GM18870 (cell line): ENCODE measurements around the gene ATP9B.
"Not testable (repeated sequence)": the region's sequence is repeated elsewhere in the genome, so short reads cannot be mapped to it uniquely, and the experiment has no call there.

Experiments
- ATAC-seq: cut with Tn5 transposase; IDR thresholded peaks from one replicate; pipeline ENCODE4 v1.9.1; 2021; ENCODE audit warnings: moderate library complexity; ENCODE audit not compliant: unreplicated experiment

ATP9B gene

DNA sequence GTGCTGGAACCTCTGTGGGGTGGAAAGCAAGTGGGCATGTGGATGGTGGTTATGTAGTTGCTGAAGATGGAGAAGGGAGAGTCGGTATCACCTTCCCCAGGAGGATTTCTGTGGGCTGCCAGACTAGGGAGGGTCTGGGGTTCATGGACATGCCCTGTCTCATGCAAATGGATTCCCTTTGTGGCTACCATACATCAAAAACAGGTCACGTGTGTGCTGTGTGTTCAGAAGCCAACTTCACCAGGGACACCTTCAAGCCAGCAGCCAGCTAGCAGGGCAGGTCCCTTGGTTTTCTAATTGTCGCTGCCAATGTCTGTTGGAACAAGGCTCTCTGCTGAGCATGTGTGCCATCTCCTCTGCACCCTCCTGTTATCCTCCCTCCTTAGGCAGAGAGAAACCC is 155.2 kb downstream of the ATP9B start:
- no peak for ATAC-seq

DNA sequence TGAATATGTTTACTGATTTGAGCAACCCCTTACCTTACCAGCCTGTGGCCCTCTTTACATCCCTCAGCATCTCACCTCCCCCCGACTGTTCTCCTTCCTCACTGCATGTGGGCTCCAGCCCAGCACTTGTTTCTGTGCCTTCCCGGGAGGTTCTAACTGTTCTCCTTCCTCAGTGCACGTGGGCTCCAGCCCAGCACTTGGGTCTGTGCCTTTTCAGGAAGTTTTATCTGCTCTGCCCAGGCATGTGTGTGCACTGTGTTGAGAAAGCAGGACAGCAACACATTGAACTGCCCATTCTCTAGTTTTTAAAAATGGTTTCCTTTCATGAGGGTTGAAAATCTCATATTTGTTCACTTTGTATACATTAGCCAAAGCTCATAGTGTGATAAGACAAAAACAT is 158.4 kb downstream of the ATP9B start:
- no peak for ATAC-seq

DNA sequence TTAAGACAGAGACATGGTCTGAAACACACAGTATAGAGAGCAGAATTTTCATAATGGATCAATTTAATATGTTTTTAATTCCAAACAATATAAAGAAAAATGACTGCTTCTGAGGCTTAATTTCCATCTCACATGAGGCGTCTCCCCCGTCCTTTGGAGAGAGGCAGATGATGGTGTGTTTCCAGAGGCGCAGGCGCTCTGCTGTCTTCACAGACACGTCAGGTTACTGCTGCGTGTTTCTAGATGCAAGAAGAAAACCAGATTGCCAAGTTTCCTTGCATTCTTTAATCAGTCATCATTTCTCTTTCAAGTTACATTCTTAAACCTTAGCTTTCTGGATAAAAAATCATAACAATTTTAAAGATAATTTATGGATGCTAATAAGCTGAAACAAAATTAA is 160.2 kb downstream of the ATP9B start:
- ATAC-seq: no peak

DNA sequence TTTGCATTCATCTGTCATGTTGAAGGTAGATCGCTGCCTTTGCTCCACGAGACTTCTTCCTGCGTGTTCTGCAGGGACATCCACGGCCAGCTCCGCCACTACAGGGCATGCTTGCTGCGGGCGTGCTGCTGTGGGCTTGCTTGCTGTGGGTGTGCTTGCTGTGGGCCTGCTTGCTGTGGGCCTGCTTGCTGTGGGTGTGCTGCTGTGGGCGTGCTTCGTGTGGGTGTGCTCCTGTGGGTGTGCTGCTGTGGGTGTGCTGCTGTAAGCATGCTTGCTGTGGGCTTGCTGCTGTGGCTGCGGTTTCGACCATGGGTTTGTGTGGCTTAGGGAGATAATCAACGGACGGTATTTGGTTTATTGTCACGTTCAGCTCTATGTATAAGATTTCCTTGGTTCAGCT is 165.2 kb downstream of the ATP9B start:
- ATAC-seq: no peak

DNA sequence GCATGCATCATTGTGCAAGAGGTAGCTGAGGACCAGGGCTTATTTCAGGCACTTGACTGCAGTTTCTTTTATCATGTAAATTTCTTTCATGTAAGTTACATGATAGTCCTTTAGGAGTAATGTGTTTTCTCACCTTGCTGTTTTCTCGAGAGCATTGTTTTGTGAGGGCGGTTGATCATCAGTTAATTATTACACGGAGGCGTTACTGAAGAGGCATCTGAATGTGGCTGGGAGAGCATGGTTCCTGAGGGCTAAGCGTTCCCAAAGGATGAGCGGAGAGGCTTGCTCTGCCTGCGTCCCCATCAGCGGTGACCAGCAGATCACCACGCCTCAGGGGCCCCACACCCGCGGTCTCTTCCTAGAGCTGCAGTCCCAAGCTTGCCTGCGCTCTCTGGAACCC is 170.4 kb downstream of the ATP9B start:
- ATAC-seq: no peak

DNA sequence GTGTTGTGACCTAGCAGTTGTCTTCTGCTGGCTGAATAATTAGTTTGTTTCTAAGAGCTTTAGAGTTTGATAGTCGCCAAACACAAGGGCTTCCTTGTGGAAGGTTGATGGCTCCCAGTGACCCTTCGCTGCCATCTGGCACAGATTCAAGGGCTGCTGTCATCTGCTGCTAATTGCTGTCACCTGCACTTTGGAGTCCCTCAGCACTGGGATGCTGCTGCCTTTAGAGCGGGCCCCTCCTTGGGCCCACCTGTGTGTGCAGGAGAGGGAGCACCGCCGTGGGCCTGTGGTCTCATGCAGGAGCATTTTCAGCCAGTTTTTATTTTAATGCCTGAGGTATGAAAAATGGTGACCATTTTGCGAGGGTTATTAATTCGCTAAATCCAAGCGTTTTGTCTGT is 172.6 kb downstream of the ATP9B start:
- no peak for ATAC-seq

DNA sequence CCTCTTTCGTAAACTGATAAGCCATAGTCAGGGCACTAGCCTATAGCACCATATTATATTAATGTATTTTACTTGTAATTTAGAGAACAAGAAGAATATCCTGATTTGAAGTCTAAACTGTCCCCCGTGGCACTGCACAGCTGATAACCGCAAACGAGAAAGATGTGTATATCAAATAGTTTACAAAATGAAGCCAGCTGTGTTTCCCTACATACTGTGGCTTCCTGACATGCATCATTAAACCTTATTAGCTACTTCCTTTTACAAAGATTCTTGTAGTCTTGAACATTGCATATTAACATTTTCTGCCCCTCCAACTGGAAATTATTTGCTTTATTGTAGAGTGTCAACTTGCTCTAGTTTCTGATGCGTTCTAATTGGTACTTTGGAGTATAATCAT is 173.1 kb downstream of the ATP9B start:
- ATAC-seq: no peak

DNA sequence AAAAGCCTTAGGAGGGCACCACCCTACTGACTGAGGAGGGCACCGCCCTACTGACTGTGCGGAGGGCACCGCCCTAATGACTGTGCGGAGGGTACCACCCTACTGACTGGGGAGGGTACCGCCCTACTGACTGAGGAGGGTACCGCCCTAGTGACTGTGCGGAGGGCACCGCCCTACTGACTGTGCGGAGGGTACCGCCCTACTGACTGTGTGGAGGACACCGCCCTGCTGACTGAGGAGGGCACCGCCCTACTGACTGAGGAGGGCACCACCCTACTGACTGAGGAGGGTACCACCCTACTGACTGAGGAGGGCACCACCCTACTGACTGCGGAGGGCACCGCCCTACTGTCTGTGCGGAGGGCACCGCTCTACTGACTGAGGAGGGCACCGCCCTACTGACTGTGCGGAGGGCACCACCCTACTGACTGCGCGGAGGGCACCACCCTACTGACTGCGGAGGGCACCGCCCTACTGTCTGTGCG is 176.4 kb downstream of the ATP9B start:
- no peak for ATAC-seq

DNA sequence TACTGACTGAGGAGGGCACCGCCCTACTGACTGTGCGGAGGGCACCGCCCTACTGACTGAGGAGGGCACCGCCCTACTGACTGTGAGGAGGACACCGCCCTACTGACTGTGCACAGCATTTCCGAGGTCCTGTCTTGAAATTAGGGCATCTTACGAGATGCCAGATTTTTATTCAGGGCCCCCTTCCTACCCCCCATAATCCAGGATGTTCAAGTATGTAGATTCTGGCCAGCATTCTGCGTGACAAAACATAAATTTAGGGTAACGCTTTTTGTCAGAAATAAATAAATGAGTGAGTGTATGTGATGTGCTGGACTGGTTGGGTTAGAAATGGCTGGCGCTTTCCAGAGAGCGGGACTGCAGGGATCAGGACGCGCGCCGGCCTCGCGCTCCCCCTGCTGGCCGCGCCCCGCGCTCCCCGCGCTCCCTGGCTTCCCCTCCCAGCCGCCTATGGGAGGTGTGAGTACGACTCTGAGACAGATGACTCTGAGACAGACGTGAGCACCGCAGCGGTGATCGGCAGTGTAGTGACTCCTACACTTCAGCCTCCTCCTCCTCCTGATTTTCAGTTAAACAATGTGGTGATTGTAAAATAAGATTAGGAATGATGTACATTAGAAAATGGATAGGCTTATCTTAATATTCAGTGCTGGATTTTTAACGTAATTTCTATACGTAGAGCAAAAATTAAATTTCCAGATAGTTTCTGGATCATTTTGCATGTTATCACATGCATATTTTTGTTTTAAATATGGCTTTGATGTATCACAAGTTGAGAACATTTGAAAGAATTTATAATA is 177.3 kb downstream of the ATP9B start:
- peak; percentile 64 for ATAC-seq

DNA sequence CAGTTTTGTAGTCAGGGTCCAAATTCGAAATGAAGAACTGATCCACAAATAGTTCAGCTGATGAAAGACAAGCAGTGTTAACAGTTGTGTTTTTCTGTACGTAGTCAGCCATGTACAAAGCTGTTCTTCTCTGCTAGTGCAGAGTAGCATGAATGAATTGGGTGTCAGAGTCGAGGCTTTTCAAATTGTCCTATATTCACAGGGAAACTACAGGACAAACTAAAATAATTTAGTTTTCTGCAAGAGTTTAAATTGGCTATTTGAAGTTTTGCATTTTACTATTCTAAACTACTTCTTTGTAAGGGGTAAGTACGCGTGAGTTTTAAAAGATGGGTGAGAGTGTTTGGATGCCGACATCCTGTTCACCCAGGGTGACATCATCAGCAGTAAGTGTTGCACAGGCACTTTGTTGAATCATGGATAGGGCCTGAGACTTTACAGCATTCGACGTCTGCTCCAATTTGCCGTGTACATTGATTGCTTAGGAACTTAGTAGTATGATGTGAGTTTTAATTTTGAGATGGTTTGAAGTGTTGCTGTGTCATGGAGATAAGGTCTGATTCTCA is 179.4 kb downstream of the ATP9B start:
- no peak for ATAC-seq

DNA sequence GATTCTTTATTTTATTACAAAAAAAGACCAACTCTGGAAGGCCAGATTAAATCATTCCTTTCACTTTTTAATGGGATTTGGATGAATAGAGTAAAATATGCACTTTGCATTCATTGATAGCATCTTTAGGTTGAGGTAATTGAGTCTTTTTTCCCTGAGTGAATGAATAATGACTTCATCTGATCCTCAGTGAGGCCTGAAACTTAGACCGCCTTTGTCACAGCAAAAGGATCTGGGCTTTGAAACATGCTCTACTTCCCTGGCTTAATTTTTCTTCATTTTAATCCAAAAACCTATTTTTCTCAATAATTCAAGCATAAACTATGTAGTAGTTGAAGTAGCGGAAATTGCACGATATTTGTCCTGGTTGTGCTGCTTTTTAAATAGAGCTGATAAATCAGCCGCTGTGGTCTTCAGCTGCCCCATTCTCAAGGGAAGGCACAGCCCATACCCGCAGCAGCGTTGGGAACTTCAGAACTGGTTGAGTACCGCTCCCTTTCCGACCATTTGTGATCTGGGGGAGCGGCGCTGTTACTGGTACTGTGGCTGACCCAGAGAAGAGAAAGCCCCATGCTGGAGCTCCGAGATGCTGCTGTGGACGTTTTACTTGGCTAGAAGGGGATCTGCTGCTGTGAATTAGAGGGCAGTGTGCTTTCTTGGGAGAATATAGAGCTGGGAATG is 181.2 kb downstream of the ATP9B start:
- no peak for ATAC-seq

DNA sequence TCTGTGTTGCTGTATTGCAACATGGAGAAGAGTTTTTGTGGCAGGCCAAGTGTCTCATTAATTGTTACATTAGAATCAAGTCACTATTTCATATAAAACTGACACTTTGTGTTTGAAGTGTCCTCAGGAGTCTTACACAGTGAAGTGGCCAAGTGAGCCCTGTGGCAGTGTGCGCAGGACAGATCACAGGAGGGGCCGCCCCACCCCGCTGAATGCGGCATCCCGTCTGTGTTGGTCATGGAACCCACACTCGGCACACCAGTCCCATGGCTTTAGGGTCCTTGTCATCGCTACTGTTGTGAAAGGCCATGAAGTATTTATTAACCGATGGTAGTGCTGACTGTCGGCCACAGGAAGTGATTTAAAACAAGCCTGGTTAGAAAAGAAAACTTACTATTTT is 181.8 kb downstream of the ATP9B start:
- no peak for ATAC-seq

DNA sequence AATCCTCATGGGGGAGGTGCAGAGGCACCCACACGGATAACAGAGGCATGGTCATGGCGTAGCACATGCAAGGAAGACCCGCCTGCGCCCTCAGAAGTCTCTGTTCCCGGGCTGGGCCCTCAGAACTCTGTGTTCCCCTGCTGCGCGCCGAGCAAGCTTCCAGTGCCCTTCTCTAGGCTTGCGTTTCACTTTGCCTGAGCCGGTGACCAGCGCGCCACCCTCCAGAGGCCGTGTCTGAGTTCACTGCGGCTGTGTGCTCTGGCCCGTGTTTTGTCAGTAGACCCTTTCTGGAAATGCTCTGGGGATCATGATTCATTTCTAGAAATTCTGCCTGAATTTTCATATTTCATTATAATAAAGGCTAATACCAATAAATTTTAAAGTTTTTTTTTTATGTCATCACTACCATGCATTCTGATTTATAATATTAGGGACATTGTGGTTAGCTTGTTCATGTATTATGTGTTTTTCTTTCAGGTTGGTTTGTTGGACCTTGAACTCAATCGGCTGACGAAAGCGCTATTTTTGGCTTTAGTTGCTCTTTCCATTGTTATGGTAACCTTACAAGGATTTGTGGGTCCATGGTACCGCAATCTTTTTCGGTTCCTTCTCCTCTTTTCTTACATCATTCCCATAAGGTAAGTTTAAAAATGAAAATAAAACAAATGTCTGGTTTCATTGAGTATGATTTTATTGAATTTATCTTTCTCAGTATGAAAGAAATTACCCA is 183.9 kb downstream of the ATP9B start:
- ATAC-seq: no peak

DNA sequence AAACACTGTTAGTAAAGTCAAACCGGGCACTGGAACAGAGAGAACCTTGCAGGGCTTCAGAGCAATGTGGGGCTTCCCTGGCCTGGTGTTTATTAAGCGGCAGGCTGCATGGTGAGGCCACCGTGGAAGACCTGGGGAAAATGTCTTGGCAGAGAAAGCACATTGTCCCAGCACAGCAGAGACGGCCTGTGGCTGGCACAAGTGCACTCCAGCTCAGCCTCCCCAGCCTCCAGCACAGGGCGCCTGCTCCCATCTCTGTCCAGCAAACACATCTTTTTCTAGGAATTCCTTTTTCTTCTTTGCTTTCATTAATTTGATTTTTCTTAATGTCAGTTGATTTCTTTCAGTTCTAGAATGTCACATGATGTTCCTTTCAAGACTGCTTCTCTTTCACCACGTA is 188.3 kb downstream of the ATP9B start:
- no peak for ATAC-seq

DNA sequence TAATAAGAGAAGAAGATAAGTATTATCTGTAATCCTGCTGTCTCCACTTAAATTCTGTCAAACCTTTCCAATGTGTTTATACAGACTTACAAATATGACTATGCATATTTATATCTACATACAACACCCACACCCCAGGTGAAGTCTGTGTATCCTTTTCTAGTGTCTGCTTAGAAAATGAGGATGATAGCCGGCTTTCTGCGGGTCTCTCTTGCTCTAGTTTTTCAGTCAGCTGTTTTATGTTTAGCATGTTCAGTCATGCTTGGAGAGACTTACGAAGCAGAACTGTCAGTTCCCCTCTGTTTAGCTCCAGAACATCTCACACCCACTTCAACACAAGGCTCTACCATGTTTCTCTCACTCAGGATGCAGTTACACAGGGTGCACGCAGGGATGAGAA is 189.3 kb downstream of the ATP9B start:
- no peak for ATAC-seq

DNA sequence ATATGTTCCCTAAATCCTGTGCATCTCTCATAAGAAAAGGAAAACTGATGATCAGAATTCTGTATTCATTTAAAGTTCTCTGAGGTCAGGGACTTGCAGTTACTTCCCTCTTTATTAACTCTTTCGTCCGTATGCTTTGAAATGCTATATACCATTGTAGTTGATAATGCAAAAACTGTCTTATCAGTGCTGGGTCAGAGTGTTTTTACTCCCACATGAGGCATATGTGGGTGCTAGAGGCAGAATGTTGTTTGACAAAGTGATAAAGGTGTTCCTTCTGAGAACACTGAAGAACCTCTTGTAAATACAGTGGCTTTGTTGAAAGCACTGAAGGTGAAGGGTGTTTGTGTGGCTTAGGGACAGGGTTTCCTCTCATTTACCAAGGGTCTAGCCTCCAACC is 190.0 kb downstream of the ATP9B start:
- ATAC-seq: no peak

DNA sequence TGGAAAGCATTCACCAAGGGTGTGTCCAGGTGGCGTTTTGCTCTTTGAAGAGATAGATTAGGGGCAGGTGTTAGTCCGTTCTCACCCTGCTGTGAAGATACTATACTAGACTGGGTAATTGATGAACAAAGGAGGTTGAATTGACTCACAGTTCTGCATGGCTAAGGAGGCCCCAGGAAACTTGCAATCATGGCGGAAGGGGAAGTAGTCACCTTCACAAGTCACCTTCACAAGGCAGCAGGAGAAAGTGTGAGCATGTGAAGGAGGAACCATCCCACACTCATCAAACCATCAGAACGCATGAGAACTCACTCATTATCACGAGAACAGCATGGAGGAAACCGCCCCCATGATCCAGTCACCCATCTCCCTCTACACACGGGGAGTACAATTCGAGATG is 190.8 kb downstream of the ATP9B start:
- no peak for ATAC-seq

DNA sequence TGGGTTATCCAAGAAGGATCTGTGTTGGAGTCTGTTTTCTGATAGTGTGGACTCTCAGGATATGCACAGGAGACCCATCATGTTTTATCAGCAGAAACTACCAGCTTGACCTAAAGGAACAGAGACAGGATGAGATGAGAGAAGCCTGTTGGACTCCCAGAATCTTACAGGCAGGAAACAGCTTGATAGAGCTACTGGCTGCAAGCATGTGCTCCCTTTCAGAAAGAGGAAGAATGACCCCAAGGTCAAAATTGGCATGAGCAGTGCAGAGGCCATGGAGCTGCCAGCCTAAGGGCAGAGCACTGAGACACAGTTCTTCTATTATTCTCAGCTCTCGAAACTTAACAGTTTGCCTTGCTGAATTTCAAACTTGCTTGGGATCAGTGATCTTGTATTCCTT is 191.3 kb downstream of the ATP9B start:
- ATAC-seq: no peak

DNA sequence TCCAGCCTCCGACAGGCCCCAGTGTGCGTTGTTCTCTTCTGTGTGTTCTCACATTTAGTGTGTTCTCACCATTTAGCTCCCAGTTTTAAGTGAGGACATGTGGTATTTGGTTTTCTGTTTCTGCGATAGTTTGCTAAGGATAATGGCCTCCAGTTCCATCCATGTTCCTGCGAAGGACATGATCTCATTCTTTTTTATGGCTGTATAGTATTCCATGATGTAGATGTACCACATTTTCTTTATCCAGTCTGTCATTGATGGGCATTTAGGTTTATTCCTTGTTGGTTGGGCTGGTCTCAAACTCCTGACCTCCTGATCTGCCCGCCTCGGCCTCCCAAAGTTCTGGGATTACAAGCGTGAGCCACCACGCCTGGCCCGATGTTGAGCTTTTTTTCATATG is 195.9 kb downstream of the ATP9B start:
- not testable (repeated sequence) for ATAC-seq

DNA sequence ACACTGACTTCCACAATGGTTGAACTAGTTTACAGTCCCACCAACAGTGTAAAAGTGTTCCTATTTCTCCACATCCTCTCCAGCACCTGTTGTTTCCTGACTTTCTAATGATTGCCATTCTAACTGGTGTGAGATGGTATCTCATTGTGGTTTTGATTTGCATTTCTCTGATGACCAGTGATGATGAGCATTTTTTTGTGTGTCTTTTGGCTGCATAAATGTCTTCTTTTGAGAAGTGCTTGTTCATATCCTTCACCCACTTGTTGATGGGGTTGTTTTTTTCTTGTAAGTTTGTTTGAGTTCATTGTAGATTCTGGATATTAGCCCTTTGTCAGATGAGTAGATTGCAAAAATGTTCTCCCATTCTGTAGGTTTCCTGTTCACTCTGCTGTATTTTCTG is 202.6 kb downstream of the ATP9B start:
- ATAC-seq: not testable (repeated sequence)

DNA sequence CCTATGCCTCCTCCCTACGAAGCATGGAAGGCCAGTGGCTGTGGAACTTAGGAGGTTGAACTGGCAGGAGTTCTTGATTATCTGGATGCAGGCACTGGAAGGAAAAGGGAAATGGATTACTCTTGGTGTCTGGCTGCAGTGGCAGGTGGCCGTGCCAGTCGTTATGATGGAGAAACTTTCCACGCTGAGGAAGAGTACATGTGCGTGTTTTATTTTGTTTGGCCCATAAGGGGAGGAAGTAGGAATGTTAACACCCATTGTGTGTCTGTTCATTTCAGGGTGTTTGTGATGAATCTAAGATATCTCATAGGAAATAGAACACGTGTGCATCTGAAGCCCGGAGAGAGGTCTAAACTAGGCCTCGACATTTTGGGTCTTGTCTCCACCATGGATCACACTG is 203.7 kb downstream of the ATP9B start:
- no peak for ATAC-seq

DNA sequence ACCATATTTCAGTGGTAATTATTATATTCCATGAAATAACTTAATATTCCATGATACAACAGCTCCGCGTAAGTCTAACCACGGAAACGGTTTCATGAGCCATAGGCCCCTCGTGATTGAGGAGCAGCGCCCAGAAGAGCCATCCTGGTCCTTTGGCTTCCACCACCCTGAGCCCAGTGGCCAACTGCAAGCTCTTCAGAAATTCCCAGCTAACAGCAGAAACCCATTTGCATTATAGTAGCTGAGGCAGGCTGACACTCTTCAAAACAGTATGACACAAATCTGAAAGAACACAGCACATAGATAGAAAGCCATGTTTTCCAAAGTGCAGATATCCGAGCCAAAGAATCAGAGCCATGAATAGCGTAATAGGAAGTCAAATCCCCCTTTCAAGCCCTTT is 205.6 kb downstream of the ATP9B start:
- ATAC-seq: no peak
